ENCODE measurements around the gene SMCO2.

The SMCO2 gene

DNA sequence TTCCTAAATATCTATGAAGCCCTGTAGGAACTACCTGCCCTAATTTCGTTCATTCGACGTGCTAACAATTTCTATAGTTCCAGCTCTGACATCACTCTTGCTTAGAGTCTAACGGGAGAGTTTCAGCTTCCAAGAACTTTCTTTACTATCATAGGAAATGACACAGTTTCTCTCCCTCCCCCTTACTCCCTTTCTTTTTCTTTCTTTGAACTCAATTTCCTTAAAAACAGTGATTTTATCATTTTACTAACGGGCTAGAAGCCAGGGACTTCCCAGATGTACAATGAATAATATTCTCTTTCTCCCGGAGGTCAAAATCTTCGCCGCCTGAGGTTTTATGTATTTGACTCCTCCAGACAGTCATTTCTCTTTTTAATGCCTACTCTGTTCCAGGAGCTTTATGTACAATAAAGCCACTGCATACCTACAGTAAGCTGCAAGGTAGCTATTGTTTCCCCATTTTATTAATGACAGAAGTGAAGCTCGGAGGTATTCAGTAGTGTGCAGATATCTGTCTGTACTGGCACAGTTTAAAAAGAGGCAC lies 15.7 kb downstream of the SMCO2 start:
- no peak overlapping the region for H2AFZ ChIP-seq (ENCODE audit: low read depth, low read length)
- no peaks in the 10 kb centered on the region for H3K36me3 ChIP-seq (ENCODE audit: insufficient read depth, low read length)
- no peaks in the 10 kb centered on the region for H3K9me3 ChIP-seq (ENCODE audit: low read length)
- H3K27me3 ChIP-seq (ENCODE audit: insufficient read depth, low read length), result no peaks in the 10 kb centered on the region
- no peaks in the 10 kb centered on the region for H3K4me1 ChIP-seq (ENCODE audit: insufficient read depth, low read length)
- no peak overlapping the region for H3K4me3 ChIP-seq (ENCODE audit: low read length)

DNA sequence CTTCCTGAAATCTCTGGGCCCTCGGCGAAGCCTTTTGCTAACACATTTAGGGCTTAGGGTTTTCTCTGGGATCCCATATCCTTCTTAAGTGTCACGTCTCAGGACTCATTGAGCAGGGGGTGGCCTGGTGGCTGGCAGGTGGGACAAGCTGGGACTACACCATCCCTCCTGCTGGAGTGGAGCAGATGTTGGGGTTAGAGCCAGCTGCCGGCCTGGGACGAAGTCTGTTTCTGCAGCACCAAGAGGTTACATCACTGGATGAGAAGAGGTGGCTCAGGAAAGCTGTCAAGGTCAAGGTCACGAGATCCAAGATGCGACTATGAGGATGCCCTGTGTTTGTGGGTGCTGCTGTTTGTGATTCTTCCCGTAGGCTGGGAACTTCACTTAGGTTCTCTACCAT lies 16.3 kb downstream of the SMCO2 start:
- no peaks in the 10 kb centered on the region for H3K27me3 ChIP-seq (ENCODE audit: insufficient read depth, low read length)
- H3K9me3 ChIP-seq (ENCODE audit: low read length), result no peaks in the 10 kb centered on the region
- no peak overlapping the region for H3K4me3 ChIP-seq (ENCODE audit: low read length)
- no peaks in the 10 kb centered on the region for H3K4me1 ChIP-seq (ENCODE audit: insufficient read depth, low read length)
- no peaks in the 10 kb centered on the region for H3K36me3 ChIP-seq (ENCODE audit: insufficient read depth, low read length)
- H2AFZ ChIP-seq (ENCODE audit: low read depth, low read length), result no peak overlapping the region

DNA sequence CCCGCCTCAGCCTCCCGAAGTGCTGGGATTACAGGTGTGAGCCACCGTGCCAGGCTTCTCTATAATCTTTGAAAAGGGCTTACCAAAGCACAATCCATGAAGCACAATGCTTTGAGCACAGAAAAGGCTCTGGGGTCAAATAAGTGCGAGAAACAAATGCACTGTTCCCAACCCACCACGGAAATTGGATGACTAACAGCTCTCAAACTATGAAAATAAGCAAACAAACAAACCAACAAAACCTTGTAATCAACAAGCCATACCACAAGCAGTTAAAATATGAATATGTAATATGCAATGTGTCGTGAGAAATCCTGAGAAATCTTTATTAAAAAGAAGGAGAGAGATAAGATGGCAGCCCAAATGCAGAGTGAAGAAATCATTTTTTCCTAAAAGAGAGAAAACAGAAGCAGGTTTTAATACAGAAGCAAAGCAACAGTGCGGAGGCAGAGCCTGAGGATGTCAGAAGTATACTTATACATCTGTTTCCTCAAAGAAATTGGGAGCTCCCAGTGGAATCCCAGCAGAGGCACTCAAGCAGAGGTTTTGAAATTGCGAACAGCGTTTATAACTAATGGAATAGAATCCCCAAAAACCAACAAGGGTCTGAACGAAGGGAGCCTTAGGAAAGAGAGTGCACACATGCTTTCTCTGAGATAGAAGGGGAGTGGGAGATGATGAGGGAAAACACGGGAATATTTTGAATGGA lies 17.1 kb downstream of the SMCO2 start:
- Histone ChIP-seq H3K4me3 (ENCODE audit: low read length) (no peak overlapping the region), H3K27me3 (ENCODE audit: insufficient read depth, low read length) (no peaks in the 10 kb centered on the region), H3K4me1 (ENCODE audit: insufficient read depth, low read length) (no peaks in the 10 kb centered on the region), H3K36me3 (ENCODE audit: insufficient read depth, low read length) (no peaks in the 10 kb centered on the region), H3K9me3 (ENCODE audit: low read length) (no peaks in the 10 kb centered on the region), H2AFZ (ENCODE audit: low read depth, low read length) (no peak overlapping the region)

DNA sequence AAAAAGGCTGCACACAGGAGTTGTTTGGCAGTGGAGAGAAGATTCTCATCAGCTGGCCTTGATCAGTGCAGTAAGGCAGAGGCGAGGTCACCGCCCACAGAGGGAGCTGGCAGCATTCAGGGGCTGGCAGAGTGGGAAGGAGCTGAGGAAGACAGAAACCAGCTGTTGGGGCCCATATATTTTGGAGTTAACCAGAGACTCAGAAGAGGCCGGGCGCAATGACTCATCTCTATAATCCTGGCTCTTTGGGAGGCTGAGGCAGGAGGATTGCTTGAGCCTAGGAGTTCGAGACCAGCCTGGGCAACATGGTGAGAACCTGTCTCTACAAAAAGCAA lies 17.7 kb downstream of the SMCO2 start:
- Histone ChIP-seq H3K4me1 (ENCODE audit: insufficient read depth, low read length) (no peaks in the 10 kb centered on the region), H2AFZ (ENCODE audit: low read depth, low read length) (no peak overlapping the region), H3K36me3 (ENCODE audit: insufficient read depth, low read length) (no peaks in the 10 kb centered on the region), H3K9me3 (ENCODE audit: low read length) (no peaks in the 10 kb centered on the region), H3K27me3 (ENCODE audit: insufficient read depth, low read length) (no peaks in the 10 kb centered on the region), H3K4me3 (ENCODE audit: low read length) (no peak overlapping the region)

DNA sequence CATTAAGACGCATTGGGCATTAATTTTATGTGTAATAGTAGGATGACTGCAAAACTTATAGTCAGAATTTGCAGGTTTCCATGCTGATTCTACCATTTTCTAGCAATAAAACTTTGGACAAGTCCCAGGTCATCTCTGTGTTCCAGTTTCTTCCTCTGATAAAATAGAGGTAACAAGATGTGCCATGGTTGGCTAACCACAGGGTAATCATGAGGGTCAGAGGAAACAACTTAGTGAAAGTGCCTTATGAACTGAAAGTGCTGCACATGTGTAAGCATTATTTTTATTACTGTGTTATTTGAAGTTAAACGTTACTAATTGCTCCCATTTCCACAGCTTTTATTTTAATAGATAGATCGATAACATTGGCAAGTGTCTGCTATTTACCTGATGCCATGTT lies 21.1 kb downstream of the SMCO2 start:
- Histone ChIP-seq H3K4me3 (ENCODE audit: low read length) (no peak overlapping the region), H3K9me3 (ENCODE audit: low read length) (no peaks in the 10 kb centered on the region), H3K4me1 (ENCODE audit: insufficient read depth, low read length) (no peaks in the 10 kb centered on the region), H2AFZ (ENCODE audit: low read depth, low read length) (no peak overlapping the region), H3K36me3 (ENCODE audit: insufficient read depth, low read length) (no peaks in the 10 kb centered on the region), H3K27me3 (ENCODE audit: insufficient read depth, low read length) (no peaks in the 10 kb centered on the region)

DNA sequence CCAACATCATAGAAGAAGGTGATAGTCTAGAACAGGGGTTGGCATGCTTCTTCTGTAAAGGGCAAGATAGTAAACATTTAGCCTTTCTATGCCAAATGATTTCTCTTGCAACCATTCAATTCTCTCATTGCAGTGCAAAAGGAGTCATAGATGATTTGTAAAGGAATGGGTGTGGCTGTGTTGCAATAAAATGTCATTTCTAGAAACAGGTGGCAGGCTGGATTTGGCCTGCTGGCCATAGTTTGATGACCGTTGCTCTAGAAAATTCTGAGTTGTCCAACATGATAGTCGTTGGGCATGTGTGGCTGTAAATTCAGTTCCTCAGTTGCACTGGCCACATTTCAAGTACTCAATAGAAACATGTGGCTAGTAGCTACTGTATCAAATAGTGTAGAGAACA lies 21.7 kb downstream of the SMCO2 start:
- Histone ChIP-seq H3K4me3 (ENCODE audit: low read length) (no peak overlapping the region), H3K27me3 (ENCODE audit: insufficient read depth, low read length) (no peaks in the 10 kb centered on the region), H3K36me3 (ENCODE audit: insufficient read depth, low read length) (no peaks in the 10 kb centered on the region), H2AFZ (ENCODE audit: low read depth, low read length) (no peak overlapping the region), H3K9me3 (ENCODE audit: low read length) (no peaks in the 10 kb centered on the region), H3K4me1 (ENCODE audit: insufficient read depth, low read length) (no peaks in the 10 kb centered on the region)

DNA sequence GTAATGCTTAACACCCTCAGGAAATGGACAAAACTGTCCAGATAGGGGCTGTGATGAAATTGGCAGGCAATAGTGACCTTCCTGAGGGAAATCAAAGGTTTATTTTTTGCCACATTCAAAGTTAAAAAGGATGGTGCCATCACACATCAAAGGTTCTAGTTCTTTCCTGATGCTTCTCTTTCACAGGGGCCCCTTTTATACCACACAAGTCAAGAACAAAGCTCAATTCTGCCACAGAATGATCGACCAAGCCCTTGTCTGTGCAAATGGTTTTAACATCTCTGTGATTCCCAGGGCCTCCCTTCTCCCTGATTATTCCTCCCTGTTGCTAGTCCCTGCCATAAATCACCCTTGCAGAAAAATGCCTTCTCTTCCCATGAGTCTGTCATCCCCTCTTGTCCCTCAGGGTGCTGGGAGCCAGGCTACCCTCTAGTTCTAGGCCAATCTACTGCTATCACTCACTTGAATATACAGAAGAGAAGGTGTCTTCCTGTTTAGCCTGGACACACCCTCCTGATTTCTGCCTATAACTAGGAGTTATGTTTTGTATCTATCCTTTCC lies 22.7 kb downstream of the SMCO2 start:
- H3K36me3 ChIP-seq (ENCODE audit: insufficient read depth, low read length), result no peaks in the 10 kb centered on the region
- no peak overlapping the region for H3K4me3 ChIP-seq (ENCODE audit: low read length)
- H2AFZ ChIP-seq (ENCODE audit: low read depth, low read length), result no peak overlapping the region
- no peaks in the 10 kb centered on the region for H3K9me3 ChIP-seq (ENCODE audit: low read length)
- H3K27me3 ChIP-seq (ENCODE audit: insufficient read depth, low read length), result no peaks in the 10 kb centered on the region
- no peaks in the 10 kb centered on the region for H3K4me1 ChIP-seq (ENCODE audit: insufficient read depth, low read length)

DNA sequence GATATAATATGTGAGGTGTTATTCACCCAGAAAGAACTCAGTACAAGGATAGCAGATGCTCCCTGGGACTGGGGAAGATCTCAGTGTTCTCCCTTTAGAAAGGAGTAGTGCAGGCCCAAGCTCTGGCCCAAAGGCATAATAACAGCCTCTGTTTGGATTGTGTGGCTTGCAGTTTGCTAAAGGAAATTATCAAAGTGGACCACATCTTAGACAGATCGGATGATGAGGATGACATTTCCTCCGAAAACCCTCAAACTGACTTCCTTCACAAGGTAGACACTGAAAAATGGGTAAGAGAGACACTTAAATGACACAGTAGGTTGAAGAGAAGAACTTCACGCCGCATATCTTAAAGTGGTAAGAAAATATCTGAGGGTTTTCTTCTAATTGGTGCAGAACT lies 26.1 kb downstream of the SMCO2 start:
- no peak overlapping the region for H3K4me3 ChIP-seq (ENCODE audit: low read length)
- no peaks in the 10 kb centered on the region for H3K27me3 ChIP-seq (ENCODE audit: insufficient read depth, low read length)
- no peaks in the 10 kb centered on the region for H3K9me3 ChIP-seq (ENCODE audit: low read length)
- no peaks in the 10 kb centered on the region for H3K36me3 ChIP-seq (ENCODE audit: insufficient read depth, low read length)
- H3K4me1 ChIP-seq (ENCODE audit: insufficient read depth, low read length), result peaks cover 3% of the 10 kb centered on the region
- no peak overlapping the region for H2AFZ ChIP-seq (ENCODE audit: low read depth, low read length)

DNA sequence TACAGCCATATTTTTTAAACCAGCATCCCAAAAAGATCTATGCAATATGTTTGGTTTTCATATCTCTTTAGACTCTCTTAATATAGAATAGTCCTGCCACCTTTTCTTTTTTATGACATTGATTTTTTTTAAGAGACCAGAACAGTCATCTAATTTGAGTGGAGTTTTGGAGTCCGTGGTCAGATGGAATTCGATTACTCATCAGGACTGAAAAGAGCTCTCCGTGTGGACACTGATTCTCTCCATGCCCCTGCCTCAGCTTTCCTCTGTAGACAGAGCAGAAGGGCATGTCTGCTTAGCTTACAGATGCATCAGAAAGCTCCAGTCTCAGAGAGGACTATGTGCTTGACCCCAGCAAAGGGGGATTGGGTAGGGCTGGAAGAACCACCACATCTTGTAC lies 27.8 kb downstream of the SMCO2 start:
- H3K4me3 ChIP-seq (ENCODE audit: low read length), result no peak overlapping the region
- H3K9me3 ChIP-seq (ENCODE audit: low read length), result peaks cover 3% of the 10 kb centered on the region
- no peaks in the 10 kb centered on the region for H3K36me3 ChIP-seq (ENCODE audit: insufficient read depth, low read length)
- H3K4me1 ChIP-seq (ENCODE audit: insufficient read depth, low read length), result peaks cover 3% of the 10 kb centered on the region
- H3K27me3 ChIP-seq (ENCODE audit: insufficient read depth, low read length), result no peaks in the 10 kb centered on the region
- no peak overlapping the region for H2AFZ ChIP-seq (ENCODE audit: low read depth, low read length)

DNA sequence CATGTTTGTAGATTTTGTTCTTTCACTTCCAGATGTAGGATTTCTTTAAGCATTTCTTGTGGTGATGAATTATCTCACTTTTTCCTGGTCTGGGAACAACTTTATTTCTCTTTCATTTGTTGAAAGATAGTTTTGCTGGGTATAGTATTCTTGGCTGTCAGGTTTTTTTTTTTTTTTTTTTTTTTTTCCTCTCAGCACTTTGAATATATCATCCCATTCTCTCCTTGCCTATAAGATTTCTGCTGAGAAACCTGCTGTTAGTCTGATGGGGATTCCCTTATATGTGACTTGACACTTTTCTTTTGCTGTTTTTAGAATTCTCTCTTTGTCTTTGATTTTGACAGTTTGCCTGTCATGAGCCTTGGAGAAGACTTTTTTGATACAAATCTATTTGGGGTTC lies 30.5 kb downstream of the SMCO2 start:
- H3K36me3 ChIP-seq (ENCODE audit: insufficient read depth, low read length), result no peaks in the 10 kb centered on the region
- no peak overlapping the region for H2AFZ ChIP-seq (ENCODE audit: low read depth, low read length)
- peaks cover 3% of the 10 kb centered on the region for H3K9me3 ChIP-seq (ENCODE audit: low read length)
- no peak overlapping the region for H3K4me3 ChIP-seq (ENCODE audit: low read length)
- no peaks in the 10 kb centered on the region for H3K27me3 ChIP-seq (ENCODE audit: insufficient read depth, low read length)
- peaks cover 3% of the 10 kb centered on the region for H3K4me1 ChIP-seq (ENCODE audit: insufficient read depth, low read length)

DNA sequence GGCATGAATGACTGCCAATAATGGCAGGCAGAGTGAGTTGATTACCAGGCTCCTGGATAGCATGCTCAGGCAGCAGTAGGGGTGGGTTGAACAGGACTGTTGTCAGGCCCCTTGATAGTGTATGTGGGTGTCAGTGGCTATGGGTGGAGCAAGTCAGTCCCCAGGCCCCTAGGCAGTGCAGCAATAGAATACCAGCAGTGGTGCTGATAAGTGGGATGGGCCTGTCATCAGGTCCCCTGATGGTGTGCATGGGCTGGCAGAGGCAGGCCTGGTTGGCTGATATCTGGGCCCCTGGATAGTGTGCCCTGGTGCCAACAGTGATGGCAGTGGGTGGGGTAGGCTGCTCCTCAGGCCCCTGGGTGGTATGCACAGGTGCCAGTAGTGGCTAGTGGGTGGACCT lies 32.4 kb downstream of the SMCO2 start:
- Histone ChIP-seq H3K36me3 (ENCODE audit: insufficient read depth, low read length) (no peaks in the 10 kb centered on the region), H3K4me1 (ENCODE audit: insufficient read depth, low read length) (peaks cover 3% of the 10 kb centered on the region), H2AFZ (ENCODE audit: low read depth, low read length) (no peak overlapping the region), H3K4me3 (ENCODE audit: low read length) (no peak overlapping the region), H3K9me3 (ENCODE audit: low read length) (peaks cover 3% of the 10 kb centered on the region), H3K27me3 (ENCODE audit: insufficient read depth, low read length) (no peaks in the 10 kb centered on the region)

DNA sequence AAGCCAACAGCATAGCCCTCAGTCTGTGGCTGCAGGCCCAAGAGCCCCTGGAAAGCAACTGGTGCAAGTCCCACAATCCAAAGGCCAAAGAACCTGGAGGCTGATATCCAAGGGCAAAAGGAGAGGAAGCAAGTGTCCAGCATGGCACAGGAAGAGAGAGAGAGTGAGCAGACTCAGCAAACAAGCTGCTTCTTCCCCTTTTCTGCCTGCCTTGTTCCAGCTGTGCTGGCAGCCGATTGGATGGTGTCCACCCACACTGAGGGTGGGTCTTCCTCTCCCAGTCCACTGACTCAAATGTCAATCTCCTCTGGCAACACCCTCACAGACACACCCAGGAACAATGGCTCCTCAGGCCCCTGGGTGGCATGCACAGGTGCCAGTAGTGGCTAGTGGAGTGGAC lies 33.5 kb downstream of the SMCO2 start:
- Histone ChIP-seq H2AFZ (ENCODE audit: low read depth, low read length) (no peak overlapping the region), H3K4me3 (ENCODE audit: low read length) (no peak overlapping the region), H3K9me3 (ENCODE audit: low read length) (peaks cover 3% of the 10 kb centered on the region), H3K4me1 (ENCODE audit: insufficient read depth, low read length) (no peaks in the 10 kb centered on the region), H3K27me3 (ENCODE audit: insufficient read depth, low read length) (no peaks in the 10 kb centered on the region), H3K36me3 (ENCODE audit: insufficient read depth, low read length) (no peaks in the 10 kb centered on the region)

DNA sequence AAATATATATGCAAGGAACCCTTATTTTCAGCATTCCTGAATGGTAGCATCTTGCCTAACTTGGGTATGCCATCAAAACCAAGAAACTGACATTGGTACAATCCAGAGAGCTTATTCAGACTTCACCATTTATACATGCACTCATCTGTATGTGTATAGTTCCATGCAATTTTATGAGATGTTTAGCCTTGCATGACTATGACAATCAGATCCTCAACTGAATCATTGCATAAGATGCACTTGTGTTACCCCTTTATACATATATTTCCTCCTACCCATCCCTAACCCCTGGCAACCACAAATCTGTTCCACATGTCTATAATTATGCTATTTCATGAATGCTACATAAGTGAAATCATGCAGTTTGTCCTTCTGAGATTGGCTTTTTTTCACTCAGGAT lies 40.4 kb downstream of the SMCO2 start:
- Histone ChIP-seq H3K4me1 (ENCODE audit: insufficient read depth, low read length) (no peaks in the 10 kb centered on the region), H3K27me3 (ENCODE audit: insufficient read depth, low read length) (no peaks in the 10 kb centered on the region), H3K36me3 (ENCODE audit: insufficient read depth, low read length) (no peaks in the 10 kb centered on the region), H3K9me3 (ENCODE audit: low read length) (no peaks in the 10 kb centered on the region), H3K4me3 (ENCODE audit: low read length) (no peak overlapping the region), H2AFZ (ENCODE audit: low read depth, low read length) (no peak overlapping the region)

DNA sequence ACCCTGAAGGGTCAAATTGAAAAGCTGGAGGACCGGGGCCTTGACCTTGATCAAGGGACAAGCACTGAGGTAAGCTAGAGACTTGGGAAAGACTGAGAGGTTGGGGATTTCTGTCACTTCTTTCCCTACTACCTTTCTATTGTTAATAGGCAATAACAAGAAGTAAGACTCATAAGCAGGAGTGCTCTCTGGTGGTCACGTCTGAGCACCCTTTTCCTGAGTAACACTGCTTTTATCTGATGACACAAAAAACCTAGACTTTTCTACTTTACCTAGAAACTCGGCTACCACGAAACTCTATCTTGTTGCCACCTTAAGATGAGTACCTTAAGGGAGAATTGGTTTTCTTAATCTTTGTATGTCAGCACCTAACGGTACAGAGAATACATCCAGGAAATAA lies 41.9 kb downstream of the SMCO2 start:
- Histone ChIP-seq H3K4me3 (ENCODE audit: low read length) (no peak overlapping the region), H3K27me3 (ENCODE audit: insufficient read depth, low read length) (no peaks in the 10 kb centered on the region), H3K9me3 (ENCODE audit: low read length) (no peaks in the 10 kb centered on the region), H3K36me3 (ENCODE audit: insufficient read depth, low read length) (no peaks in the 10 kb centered on the region), H2AFZ (ENCODE audit: low read depth, low read length) (no peak overlapping the region), H3K4me1 (ENCODE audit: insufficient read depth, low read length) (no peaks in the 10 kb centered on the region)

All from neuron (in vitro differentiated cells).